Stimulated activated CD8-positive, alpha-beta memory T cell treated with anti-CD3 and anti-CD28 coated beads, Interleukin-12 subunit alpha, Interleukin-12 subunit beta, amount 100 ng/mL, for 24 hours (primary cell): ENCODE data around the gene ITGB3BP.

Experiments
- DNase-seq: peaks from one replicate; pipeline ENCODE4 v3.0.0-alpha.2; 2020; ENCODE audit errors: extremely low read depth

The ITGB3BP gene

DNA sequence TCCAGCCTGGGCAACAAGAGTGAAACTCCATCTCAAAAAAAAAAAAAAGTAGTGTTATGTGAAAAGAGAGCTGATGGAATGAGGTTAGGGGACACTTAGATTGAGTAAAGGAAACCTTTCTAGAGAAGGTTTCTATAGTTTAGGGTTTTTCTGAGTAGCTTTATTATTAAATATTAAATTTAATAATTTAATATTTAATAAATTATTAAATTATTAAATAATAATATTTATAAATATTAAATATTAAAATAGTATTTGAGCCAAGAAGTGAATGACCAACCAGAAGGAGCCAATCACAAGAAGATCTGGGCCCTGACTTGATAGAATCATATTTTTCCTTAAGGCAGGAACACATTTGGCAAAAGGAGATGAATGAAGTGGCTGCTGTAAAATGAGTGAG, 104.9 kb downstream of the ITGB3BP start:
- DNase-seq = no peak

- DNase-seq = no peak
Observed at GRCh38 chr1:63414691-63415365, 108.2 kb downstream of the ITGB3BP start.

DNA sequence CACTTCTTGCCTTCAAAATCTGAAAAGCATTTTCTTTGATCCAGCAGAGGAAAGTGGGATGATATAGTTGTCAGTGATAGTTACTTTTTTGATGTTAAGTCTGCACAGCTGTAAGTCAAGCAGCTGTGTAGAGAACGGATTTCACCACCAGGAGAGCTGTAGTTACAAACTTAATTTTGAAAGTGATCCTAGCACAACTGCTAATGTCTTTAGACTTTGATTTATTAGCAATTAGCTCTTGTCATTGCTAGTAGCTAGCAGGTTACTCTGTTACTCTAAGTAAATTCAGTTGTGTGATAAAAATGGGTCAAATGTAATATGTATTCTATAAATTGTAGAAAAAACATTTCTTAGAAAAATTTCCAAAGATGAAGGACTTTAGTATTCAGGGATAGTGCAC, 109.6 kb downstream of the ITGB3BP start:
- DNase-seq = no peak

DNA sequence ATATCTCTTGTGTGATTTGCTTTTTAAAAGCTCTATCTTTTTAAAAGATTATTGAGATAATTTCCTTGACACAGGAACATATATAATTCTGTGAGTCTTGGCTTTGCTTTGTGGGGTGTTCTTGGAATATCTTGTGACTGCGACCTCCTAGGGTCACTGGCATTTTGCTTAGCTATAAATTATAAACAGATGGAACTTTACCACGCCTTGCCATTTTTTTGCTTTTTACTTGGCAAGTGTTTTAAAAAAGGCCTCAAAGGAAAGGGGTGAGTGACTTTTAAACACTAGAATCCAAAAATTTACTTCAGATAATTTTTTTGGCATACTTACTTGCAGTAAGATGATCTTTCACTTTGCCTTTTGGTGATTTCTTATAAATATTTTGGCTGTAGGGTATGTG, 112.0 kb downstream of the ITGB3BP start:
- DNase-seq = no peak

- no peak for DNase-seq
Observed at GRCh38 chr1:63408331-63408730, 114.7 kb downstream of the ITGB3BP start.

GRCh38 chr1:63407002-63407401, 116.0 kb downstream of the ITGB3BP start:
- DNase-seq = no peak

DNA sequence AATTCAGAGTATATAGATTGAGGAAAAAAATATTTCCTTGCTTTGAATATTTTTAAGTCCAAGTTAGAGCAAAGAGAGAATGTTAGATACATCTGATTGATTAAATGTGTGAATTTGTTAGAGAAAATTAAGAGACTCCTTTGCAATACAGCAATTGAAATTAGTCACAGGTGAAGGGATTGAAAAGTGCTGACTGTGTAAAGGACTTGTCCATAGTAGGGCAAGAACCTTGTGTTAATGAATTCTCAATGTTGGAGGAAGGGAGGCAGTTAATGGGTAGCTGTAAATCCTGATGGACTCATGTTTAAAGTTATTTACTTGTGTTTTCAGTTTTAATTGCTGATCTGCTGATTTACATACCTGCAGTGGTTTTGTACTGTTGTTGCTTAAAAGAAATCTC, 117.0 kb downstream of the ITGB3BP start:
- no peak for DNase-seq

- no peak for DNase-seq
Observed at GRCh38 chr1:63405021-63405420, 118.0 kb downstream of the ITGB3BP start.

DNA sequence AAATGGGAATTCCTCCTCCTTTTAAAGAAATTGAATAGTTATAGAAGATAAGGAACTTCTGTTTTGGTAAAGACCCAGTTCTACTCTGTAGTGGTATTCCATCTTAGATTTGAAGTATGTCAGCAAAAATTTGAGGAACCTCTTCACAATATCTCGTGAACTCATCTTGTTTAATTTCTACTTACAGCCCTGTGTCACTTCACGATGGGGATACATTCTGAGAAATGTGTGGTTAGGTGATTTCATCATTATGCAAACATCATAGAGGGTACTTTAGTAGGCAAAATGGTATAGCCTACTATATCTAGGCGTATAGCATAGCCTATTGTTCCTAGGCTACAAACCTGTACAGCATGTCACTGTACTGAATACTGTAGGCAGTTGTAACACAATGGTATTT, 119.6 kb downstream of the ITGB3BP start:
- DNase-seq = no peak

- DNase-seq = no peak
Observed at GRCh38 chr1:63401945-63402344, 121.1 kb downstream of the ITGB3BP start.
